ENCODE results near the gene GALNT3.

GALNT3 gene

GRCh38 chr2:165796129-165796528 lies 2.1 kb upstream of the GALNT3 start:
- DNase-seq (ENCODE audit: low read depth in 2 of 2), result no peak

DNA sequence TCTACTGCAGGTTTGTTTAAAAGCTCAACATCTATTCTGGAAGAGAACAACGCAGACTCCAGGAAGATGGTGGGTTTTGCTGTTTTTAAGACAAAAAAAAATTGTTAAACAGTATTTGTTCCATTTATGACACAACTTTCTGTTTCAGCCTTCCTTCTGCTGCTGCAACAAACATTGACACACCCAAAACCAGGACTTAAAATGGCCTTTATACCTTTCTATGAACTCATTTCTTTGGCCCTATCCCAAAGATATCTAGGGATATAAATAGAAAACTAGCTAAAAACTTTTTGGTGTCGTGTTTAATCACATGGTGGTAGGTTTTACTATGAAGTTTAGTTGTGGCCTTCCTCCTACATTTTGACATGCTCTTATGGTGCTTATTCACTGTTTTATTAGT lies 964 bp upstream of the GALNT3 start:
- DNase-seq (ENCODE audit: low read depth in 2 of 2), result no peak

- no peak for DNase-seq (ENCODE audit: low read depth in 2 of 2)
These were observed 485 bp upstream of the GALNT3 start for GRCh38 chr2:165794536-165794928.

DNA sequence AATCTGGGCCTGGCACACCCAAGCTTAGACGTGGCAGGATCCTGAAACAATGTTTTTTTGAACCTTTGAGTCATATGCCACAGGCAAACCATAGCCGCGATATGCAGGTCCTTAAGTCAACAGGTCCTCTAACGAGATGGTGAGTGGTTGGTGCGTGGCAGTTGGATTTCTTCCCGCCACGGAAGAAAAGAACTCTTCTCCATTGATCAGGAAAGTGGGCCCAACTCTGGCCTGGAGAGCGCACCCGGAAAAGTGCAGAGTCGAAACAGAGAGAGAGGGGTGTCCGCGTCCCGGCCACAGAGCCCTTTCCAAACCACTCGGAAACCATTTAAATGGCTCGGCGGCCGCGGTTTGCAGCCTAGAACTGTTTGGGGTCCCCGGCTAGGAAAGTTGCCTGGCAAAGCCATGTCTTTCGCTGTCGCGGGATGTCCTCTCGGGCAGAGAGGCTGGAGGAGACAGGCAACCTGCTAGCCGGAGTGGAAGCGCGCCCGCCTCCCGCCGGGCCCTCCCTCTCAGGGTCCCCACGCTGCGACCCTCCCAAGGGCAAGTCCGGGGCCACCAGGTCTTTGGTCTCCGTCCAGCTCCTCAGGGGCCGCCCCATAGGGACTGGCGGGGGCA lies 777 bp downstream of the GALNT3 start:
- DNase-seq (ENCODE audit: low read depth in 2 of 2), result no peak

- DNase-seq (ENCODE audit: low read depth in 2 of 2), result no peak
These were observed 2.0 kb downstream of the GALNT3 start for GRCh38 chr2:165792104-165792454.

DNA sequence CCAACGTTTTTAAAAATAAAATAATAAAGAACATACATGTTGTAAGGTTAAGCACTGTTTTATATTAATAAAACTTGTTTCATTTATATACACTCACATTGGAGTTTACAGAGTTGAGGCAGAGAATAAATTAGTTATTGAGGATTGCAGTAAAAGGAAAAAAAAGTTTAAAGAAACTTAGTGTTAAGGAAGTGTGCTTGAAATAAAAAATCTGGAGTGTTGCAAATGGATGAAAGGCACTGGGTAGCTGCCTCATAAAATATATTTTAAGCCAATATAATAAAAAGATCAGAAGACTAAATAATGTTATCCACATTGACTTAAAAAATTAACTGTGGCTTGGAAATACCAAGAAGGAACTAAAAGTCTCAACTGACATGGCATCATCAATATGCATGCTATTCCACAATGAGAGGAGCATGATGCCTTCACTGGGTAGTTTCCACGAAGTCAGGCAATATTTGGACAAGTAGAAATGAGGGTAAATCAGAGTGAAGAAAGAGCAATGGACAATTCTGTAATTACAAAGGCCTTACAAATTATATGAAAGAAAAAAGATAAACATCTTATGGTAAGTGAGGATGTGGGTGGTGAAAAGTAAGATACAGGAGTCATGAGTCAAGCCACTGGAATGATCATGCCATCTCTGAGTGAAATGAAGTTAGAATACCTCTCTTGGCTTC lies 2.5 kb downstream of the GALNT3 start:
- no peak for DNase-seq (ENCODE audit: low read depth in 2 of 2)

DNA sequence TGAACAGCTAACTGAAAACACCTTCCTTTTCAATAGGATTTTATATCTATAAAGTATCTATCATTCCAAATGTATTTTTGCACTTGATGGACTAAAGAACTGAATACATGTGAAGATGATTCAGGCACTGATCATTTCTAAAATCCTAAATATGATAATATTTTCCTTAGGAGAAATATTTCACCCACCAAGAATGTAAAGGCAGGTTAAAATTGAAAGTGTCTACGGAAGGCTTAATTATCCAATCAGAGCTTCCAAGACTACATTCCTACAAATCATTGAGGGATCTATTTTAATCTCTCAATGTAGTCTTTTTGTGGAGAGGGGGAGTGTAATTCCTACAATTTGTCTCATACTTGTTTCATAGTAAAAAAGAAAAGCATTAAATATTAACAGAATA lies 3.6 kb downstream of the GALNT3 start:
- peak in 1 of 2 experiments; percentile 9 for DNase-seq (ENCODE audit: low read depth in 2 of 2)

DNA sequence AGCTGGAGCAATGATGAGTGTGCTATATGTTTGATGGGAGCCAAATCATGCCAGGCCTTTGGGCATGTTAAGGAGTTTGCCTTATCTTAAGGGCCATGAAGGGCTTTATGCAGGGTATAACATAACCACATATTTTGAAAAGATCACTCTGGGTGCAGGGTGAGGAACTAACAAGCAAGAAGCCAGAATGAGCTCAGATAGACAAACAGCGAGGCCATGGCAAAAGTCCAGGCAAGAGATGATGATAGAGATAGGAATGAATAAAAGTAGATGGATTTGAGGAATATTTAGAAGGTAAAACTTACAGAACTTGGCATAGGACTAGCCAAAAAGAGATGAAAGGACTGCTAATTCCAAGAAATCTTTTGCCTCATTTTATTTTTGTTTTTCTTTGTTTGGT lies 6.7 kb downstream of the GALNT3 start:
- DNase-seq (ENCODE audit: low read depth in 2 of 2), result no peak

DNA sequence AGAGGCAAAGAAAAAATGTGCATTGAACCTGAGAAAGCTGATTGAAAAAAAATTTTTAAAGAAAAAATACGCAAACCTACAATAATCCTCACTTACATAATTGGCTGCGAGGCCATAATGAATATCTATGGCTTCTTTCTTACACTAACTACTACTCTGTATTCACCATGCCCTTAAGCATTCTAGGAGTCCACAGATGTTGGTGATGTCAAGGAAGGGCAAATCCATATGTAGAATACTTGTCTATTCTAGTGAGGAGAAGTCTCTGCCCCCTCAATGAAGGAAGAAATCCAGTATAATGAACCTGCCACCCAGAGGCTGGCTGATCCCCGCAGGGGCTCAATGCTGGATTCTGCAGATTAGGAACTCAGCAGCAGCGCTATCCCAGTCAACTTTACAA lies 14.3 kb downstream of the GALNT3 start:
- DNase-seq (ENCODE audit: low read depth in 2 of 2), result no peak

- no peak for DNase-seq (ENCODE audit: low read depth in 2 of 2)
These were observed 15.2 kb downstream of the GALNT3 start for GRCh38 chr2:165778653-165779451.

DNA sequence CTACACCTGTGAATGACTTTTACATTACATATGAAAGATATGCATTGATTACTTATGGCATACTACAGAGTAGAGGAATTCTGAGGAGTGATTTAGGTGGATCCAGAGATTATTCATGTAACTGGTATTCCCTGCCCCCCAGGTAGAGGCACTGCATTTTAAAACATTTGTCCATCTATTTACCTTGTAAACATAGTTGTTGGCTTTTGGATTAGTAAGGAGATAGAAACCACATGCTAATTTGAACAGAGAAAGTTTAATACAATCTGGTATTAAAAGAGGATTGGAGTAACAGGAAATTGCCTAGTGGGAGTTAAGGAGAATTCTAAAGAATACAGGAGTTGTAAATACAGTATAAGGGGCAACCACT lies 15.9 kb downstream of the GALNT3 start:
- no peak for DNase-seq (ENCODE audit: low read depth in 2 of 2)

- DNase-seq (ENCODE audit: low read depth in 2 of 2), result no peak
These were observed 16.4 kb downstream of the GALNT3 start for GRCh38 chr2:165777522-165778186.

- no peak for DNase-seq (ENCODE audit: low read depth in 2 of 2)
These were observed 17.3 kb downstream of the GALNT3 start for GRCh38 chr2:165776796-165777195.

- DNase-seq (ENCODE audit: low read depth in 2 of 2), result no peak
These were observed 18.0 kb downstream of the GALNT3 start for GRCh38 chr2:165776013-165776412.

DNA sequence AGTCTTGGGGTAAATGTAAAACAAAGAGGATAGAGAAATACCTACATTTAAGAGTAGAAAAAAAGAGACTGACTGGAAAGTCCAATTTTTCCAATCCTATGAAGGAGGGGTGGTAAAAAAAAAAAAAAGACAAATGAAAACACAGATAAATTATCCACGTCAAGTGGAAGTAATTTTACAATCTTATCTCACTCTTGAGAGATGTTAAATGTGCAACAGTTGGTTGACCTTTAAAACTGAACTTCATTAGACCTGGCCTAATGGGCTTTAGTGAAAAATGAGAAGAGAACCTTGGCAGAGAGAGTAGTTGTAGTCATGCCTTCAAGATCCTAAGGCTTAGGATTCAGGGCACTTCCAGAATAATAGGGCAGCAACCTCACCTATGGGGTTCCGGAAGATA lies 20.4 kb downstream of the GALNT3 start:
- no peak for DNase-seq (ENCODE audit: low read depth in 2 of 2)

DNA sequence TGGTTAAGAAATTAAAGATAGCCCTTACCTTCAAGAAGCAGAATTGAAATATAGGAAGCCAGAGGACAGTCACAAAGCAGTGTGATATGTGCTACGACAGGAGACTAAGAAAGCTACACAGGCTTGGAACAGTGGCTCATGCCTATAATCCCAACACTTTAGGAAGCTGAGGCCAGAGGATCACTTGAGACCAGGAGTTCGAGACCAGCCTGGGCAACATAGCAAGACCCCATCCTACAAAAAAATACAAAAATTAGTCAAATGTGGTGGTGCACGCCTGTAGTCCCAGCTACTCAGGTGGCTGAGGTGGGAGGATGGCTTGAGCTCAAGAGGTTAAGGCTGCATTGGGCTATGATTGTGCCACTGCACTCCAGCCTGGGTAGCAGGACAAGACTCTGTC lies 21.9 kb downstream of the GALNT3 start:
- no peak for DNase-seq (ENCODE audit: low read depth in 2 of 2)

- DNase-seq (ENCODE audit: low read depth in 2 of 2), result no peak
These were observed 27.6 kb downstream of the GALNT3 start for GRCh38 chr2:165766326-165766927.

DNA sequence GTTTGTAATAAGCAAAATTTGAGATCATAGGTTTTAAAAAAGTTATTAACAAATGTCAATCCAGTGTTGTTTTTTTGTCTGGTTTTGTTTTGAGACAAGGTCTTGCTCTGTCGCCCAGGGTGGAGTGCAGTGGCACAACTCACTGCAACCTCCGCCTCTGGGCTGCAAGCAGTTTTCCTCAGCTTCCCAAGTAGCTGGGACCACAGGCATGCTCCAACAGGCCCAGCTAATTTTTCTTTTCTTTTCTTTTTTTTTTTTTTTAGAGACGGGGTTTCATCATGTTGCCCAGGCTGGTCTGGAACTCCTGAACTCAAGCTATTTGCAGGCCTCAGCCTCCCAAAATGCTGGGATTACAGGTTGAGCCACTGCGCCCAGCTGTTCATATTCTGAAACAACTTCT lies 31.3 kb downstream of the GALNT3 start:
- no peak for DNase-seq (ENCODE audit: low read depth in 2 of 2)

GRCh38 chr2:165757906-165758675 lies 36.0 kb downstream of the GALNT3 start:
- DNase-seq (ENCODE audit: low read depth in 2 of 2), result no peak

- no peak for DNase-seq (ENCODE audit: low read depth in 2 of 2)
These were observed 47.5 kb downstream of the GALNT3 start for GRCh38 chr2:165746501-165746900.

- DNase-seq (ENCODE audit: low read depth in 2 of 2), result no peak
These were observed 48.1 kb downstream of the GALNT3 start for GRCh38 chr2:165745916-165746315.

All from fibroblast of skin of left biceps (primary cell).